GM19351 (cell line): Measurements from ENCODE around the gene IL17B.

Experiments used
- ATAC-seq: cut with Tn5 transposase; IDR thresholded peaks from one replicate; pipeline ENCODE4 v1.9.1; 2021; ENCODE audit warnings: mild to moderate bottlenecking, moderate library complexity; ENCODE audit not compliant: unreplicated experiment

IL17B gene

DNA sequence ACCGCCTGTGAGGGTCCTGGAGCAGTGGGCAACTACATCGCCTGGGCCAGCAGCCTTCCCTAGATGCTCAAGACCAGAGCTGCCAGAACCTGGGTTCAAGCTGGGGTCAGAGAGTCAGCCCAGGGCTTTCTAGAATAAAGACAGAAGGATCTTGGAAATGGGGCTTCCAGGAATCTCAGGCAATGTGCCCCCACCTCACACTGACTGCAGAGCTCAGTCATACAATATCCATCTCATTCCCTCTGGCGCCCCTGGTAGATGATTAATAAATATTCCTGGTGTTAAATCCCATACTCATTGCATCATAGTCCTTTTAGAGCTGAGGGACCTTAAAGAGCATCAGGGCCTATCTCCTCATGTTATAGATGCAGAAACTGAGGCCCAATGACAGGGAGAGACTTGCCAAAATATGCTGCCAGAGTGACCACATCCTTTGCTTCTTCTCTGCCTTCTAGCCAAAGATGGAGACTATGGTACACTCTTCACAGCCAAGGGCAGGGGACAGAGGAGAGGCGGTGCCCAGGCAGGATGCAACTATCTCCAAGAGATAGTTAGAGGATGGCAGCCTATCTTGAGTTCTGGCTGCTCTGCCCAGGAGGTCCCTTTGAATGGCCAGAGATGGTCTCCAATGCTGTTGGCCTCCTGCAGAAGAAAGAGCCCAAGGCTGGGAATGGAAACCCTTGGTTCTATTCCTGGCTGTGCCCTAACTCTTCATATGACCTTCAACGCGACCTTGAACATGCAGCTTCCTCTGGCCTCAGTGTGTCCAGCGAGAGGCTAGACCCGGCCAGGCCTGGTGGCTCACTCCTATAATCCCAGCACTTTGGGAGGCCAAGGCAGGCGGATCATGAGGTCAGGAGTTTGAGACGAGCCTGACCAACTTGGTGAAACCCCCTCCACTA lies 36.2 kb upstream of the IL17B start:
- ATAC-seq: no peak

DNA sequence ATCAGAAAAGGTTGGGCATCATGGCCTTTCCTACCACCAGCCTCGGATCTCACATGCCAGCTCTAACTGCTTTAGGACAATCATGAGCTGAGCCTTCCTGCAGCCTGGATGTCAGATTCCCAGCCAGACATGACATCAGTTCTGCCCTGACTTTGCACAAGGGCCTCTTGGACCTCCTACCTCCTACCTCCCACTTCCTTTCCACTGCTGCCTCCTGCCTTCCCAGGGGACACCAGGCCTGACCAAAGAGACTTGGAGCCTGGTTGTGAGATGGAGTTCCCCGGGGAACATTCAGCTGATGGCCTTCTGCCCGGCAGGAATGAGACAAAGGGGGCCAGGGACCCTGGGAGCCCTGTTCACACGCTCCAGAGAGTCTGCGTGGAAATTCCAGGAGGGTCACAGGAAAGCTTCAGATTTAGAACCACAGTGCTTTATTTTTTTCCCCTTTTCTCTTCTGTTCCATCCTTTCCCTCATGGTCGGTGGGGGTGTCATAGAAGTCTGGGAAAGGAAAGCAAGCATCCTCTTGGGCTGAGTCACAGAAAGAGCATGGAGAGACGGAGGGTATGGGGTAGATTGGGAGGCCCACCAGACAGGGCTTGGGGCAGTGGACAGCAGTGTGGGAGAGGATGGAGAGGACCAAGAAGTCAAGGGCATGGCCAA lies 35.4 kb upstream of the IL17B start:
- no peak for ATAC-seq

DNA sequence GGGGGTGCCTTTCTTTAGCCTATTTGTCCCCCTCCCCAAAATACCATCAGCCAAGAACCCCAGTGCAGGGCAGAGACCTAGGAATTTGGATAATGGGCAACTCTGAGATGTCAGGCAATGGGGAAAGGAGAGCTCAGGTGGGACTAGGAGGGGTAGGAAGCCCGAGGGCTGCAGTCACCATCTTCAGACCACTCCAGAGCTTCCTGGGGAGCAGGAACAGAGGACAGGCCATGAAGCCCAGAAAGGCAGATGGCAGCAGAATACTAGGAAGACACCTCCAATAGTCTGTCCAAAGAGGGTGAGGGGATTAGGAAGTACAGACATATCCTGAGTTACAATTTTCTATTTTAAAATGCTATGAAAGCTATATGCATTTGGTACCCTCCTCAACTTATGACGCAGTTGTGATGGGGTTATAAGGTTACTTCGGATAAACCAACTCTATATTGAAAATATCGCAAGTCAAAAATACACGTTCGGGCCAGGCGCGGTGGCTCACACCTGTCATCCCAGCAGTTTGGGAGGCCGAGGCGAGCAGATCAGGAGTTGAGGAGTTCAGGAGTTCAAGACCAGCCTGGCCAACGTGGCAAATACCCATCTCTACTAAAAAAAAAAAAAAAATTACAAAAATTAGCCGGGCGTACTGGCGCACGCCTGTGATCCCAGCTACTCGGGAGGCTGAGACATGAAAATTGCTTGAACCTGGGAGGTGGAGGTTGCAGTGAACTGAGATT lies 34.6 kb upstream of the IL17B start:
- ATAC-seq: no peak

DNA sequence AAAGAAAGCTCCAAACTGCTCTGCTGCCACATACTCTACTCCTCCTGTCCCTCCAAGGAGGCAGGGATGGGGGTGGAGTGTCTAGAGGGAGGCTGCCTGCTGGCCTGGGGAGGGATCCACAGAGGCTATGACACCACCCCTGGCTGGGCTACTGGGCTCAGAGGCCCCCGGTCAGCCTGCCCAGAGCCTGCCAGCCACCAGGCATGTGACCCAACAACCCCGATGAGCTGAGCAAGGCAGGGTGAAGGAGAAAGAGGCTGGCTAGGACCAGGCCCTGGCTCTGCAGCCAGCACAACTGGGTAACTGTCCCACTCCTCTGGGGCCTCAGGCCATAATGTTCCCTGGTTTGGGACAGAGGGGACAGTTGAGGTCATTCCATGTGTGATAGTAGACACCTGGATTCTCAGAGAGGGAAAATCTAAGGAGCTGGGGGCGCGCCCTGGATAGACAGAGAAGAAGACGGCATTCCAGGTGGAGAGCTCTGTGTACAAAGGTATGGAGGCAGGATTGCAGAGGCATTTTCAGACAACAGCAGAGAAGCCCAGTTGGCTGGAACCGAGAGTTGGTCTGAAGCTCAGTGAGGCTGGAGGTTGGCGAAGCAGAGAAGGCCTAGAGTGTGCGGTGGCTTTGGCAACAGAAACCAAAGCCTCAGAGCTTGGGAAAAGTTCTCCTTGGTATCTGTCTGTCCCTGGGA lies 33.8 kb upstream of the IL17B start:
- ATAC-seq: no peak

DNA sequence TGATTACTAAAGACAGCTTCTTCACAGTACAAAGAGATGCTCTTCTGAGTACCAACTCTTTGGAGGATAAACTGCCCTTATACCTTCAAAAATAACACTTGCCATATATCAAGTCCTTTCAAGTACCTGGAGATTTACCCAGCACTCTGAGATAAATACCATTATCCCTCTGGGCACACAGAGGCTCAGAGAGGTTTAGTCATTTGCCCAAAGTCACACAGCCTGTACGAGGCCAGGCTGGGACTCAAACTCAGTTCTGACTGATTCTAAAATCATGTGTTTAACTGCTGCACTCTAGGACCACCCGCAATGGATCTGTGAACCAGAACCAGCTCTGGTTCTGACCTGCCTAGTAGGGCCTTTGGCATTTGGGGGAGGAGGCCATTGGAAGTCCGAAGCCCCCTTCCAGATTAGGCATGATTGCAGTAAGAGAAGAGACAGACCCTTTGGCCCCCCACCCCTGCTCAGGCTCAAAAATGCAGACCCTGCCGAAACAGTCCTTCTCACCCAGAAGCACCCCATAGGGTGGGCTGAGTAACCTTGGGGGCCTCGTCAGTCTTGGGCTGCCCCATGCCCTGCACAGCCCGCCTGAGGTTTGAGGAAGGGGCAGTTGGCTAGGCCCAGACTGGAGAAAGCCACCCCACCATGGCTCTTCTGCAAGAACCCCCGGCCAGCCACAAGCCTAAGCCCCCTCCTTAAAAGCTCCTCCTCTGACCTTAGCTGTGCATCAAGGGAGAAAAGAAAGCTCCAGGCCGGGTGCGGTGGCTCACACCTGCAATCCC lies 32.8 kb upstream of the IL17B start:
- no peak for ATAC-seq

DNA sequence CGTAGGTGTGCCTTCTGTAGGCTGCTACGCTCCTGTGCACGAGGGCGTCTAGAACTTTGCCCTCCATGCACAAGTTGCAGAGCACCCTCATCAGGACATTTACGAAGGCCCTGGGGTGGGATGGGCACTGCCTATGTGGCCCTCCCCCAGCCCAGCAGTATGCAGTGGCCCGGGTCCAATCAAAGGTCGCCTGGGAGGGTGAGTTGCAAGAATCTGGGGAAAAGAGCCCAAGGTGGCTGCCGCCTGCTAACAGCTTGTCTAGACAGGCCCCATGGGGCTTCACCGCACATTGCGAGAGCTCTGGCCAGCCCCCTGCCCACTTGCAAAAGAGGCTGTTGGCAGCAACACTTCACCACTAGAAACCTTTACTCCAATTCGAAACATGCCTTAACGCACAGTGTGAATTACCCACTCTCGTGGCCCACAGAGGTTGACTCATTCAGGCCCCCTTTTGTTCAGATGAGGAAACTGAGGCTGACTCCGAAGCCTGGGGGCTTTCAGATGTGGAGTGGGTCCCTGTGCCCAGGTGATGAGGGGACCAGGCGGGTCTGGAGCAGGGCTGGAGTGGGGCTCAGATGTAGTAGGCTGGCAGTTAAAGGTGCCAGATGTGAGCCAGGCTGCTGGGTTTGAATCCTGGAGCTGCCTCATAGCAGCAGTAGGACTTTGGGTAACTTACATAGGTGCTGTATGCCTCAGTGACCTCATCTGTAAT lies 31.8 kb upstream of the IL17B start:
- no peak for ATAC-seq

DNA sequence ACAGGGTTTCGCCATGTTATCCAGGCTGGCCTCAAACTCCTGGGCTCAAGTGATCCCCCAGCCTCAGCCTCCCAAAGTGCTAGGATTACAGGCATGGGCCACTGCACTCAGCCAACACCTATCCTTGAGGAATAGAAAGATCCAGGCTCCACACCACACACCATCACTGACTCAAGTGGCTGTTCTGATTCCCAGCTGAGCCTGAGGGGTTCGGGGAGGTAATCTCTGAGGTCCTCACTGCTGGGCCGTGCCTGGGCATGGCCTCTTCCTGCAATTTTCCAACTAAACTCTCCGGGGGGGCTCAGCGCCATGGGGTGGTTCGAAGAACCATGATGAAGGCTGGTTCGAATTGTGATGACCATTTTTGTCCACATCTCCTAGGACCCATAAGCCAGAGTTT lies 31.0 kb upstream of the IL17B start:
- ATAC-seq: no peak

DNA sequence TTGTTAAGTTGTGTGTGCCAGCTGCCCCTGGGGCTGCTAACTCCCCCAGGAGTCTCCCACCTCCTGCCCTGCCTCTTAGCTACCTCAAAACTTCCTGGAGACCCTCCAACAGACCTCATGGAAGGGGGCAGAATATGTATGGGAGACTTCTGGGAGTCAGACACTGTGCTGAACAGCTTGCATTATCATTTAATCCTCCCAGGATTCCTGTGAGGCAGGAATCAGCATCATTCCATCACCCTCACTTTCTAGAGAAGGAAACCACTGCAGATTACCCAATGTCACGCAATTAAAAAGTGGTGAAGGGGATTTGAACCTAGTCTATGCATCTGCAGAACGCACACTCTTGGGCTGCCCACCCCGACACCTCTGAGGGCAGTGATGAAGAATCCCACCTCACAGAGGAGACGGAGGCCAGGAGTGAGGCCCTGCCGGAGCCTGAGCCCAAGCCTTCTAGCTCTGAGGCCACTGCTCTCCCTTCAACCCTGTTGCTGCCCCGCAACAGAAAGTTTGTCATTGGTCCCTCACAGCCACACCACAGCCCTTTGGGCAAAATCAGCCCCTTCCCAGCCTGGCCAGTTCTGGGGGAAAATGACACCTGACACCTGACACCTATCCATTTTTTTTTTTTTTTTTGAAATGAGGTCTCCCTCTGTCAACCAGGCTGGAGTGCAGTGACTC lies 30.3 kb upstream of the IL17B start:
- ATAC-seq: no peak

DNA sequence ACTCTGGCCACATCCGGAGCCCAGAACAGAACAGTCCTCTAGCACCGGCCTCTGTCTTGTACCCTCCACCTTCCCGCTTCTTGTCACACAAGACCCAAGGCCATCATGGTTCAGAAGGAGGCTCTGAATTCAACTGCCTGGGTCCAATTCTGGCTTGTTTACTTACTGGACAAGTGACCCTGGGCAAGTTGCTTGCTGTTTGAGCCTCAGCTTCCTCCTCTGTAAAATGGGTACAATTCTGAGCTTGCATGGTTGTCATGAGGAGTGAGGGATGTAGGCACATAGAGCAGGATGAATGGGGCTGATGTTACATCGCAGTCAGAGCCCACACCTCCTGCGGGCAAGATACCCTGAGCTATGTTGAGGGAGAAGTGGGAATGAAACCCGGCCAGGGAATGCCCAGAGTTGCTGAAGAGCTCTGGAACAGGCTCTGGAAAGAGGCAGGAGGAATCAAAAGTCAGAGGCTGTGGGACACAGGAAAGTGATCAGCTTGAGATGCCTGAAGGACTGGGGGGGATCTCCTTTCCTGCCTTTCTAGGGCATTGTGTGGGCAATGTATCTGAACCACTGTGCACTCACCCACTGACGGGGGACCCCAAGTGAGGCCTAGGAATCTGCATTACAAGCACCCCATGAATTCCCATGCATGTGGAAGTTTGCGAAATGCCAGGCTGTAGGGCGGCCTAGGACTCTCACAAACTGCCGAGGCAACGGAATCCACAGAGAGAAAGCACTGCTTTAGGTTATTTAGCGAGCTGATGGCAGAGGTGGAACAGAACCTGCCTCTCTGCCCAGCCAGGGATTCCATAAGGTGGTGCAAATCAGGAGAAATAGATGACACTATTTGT lies 29.4 kb upstream of the IL17B start:
- no peak for ATAC-seq

DNA sequence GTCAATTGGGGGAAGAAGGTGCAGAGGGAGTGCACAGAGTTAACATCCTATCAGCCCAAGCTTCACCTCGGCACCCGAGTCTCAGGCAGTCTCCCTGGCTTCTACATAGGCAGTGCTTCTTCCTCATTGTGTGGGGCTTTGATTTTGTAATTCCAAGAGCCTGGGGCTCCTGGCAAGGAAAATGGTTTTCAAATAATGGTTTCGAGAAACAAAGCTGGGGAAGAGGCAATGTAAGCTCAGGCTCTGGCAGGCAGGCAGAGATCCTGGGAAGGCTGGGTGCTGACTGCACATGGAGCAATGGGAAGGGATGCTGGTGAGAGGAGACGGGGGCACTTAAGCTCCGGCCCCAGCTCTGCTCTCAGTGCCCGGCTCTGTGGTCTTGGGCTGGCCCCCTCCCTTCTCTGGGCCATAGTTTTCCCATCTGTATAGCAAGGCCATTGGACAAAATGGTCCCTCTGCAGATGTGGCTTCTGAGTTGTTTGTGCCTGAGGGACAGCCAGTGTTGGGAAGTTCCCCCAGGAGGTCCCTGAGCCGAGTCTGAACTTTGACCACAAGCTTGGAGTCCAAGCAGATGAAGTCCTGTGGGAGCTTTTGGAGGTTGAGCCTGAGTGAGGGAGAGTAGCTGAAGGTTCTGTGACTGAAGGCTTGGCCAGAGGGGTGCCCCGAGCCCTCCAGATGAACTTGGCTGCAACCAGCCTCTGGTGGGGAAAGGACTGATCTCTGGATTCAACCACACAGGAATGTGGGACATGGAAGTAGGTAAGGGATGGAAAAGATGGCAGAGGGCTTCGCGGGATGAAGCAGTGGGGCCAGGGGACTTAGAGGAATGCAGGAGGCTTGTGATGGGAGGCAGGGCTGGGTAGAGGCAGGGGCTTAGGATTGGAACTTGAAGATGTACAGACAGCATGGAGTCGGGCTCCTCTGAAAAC lies 28.5 kb upstream of the IL17B start:
- ATAC-seq: no peak

DNA sequence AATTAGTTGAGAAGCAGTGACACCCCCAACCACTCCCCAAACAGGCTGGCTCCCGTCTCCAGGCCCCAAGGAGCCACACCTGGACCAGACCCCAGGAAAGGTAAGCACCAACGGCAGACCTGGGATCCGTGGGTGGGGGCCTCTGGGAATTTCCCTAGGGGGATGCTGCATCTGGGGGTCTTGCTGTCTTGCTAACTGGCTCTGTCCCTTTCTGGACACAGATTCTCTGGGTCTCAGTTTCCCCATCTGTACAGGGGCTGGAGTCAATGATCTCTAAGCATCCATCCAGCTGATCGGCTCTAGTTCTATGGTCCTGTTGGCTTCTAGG lies 27.9 kb upstream of the IL17B start:
- no peak for ATAC-seq

DNA sequence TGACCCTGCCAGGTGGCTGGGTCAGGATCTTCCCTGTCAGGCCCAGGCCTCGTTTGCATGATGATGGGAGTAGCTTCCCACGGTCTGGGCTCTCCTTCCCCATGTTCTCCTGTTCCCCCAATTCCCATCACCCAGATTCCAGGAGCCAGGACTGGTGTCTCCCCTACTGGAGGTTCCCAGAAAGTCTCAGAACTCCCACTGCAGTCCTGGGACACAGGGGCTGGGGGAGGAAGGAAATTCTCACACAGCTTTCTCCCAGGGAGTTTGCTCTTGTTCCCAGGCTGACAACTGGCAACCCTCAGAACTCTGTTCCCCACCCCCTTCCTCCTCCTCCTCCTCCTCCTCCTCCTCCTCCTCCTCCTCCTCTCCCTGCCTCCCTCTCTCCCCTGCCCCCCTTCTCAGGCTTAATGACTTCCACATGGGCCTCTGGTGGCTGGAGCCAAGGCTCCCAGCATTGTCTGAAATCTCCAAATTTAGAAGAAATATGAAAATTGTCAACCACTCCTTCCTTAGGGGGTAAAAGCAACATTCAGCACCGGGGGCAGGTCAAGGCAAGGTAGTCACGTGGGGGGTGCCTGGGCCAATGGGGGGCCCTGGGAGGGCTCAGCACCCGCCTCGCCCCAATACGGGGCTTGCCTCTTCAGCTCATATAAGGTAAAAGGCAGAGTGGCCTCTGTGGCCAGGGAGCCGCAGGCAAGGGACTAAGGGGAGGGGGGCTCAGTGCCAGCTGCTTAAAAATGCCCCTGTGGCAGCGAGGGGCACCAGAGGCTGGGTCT lies 27.3 kb upstream of the IL17B start:
- ATAC-seq: no peak

DNA sequence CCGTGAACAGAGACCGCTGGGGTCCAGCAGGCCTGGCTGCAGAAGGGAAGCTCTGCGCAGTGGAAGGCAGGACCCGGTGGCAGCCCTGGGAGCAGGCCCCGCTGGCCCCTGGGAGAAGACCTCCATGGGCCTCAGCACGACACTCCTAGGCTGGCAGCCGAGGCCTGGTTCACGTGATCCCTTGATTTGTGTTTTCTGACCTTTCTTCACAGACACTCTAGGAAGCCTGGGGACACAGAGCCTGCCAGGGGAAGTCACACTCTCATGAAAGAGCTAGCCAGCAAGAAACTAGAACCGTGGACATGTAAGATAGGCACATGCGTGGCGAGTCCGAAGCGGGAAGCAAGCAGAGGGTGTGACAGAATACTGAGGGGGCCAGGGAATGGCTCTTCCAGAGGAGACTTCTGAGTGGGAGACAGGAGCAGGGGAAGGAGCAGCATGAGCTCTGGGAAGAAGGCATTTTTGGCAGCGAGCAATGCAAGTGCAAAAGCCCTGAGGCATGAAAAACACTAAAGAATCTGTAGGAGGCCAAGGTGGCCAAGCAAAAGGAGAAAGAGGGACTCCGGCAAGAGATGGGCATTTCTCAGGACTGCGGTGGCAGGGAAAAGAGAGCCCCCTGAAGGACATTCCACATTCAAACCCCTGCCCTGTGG lies 26.6 kb upstream of the IL17B start:
- no peak for ATAC-seq

DNA sequence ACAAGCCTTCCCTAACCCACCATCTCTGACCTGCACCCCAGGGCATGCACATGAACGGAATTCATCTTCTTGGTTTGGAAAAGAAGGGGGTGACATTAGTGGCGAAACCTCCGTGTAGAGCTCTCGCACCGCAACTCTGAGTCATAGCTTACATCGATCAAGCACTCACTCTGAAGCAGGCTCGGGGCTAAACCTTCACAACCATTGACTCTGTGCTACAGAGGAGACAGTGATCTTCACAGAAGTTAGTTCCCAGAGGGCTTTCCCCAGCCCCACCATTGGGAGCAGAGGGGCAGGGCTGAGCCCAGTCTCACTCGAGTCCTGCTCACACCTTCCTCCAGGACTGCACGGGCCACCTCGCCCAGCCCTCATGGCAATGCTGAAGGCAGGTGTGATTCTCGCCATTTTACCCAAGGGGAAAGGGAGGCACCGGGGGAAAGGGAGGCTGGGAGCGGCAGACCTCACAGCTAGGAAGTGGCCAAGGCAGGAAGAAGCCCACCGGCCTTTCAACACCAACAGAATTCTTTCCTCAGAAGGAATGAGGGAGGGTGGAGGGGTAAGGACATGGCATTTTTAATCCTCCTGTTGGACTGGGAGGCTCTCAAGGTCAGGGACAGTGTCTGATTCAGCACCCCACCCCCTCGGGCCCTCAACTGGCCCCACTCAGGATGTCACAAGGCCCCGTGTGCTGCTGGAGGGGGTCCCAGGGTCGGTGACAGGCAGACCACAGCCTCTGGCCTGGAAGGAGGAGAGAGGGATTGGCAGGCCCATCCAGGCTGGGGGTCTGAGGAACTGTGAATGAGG lies 25.9 kb upstream of the IL17B start:
- no peak for ATAC-seq
